Nephron (organoid): ENCODE data around the gene ACOXL.
"Not testable (repeated sequence)": the region's sequence is repeated elsewhere in the genome, so short reads cannot be mapped to it uniquely, and the experiment has no call there.

Experiments
- H3K27ac Mint-ChIP-seq, 3 experiments: 2 replicates each; pipeline ENCODE4 v1.8.0; 2020; ENCODE audit warnings: mixed read lengths in 3 of 3, mild to moderate bottlenecking in 2 of 3, moderate library complexity in 1 of 3
- H3K27me3 Mint-ChIP-seq: 2 replicates; pipeline ENCODE4 v1.8.0; 2021; ENCODE audit warnings: low read depth, mild to moderate bottlenecking, moderate library complexity, mixed read lengths
- H3K36me3 Mint-ChIP-seq: 2 replicates; pipeline ENCODE4 v1.8.0; 2020; ENCODE audit warnings: low read depth, mixed read lengths
- H3K4me1 Mint-ChIP-seq: 2 replicates; pipeline ENCODE4 v1.8.0; 2020; ENCODE audit warnings: mixed read lengths
- H3K4me3 Mint-ChIP-seq, 3 experiments: 2 replicates each; pipeline ENCODE4 v1.8.0; 2020; ENCODE audit warnings: mild to moderate bottlenecking in 3 of 3, mixed read lengths in 3 of 3, moderate library complexity in 2 of 3
- H3K9me3 Mint-ChIP-seq: 2 replicates; pipeline ENCODE4 v1.8.0; 2020; ENCODE audit warnings: mixed read lengths
- TF ChIP-seq, protein P1 (sequence below), 3 experiments: fragments of 200-600 bp; sonication (generic); IDR thresholded peaks; one replicate each; pipeline ENCODE4 v1.5.0; 2021; ENCODE audit warnings: antibody characterized with exemption in 3 of 3; ENCODE audit not compliant: unreplicated experiment in 3 of 3

Gene ACOXL

DNA sequence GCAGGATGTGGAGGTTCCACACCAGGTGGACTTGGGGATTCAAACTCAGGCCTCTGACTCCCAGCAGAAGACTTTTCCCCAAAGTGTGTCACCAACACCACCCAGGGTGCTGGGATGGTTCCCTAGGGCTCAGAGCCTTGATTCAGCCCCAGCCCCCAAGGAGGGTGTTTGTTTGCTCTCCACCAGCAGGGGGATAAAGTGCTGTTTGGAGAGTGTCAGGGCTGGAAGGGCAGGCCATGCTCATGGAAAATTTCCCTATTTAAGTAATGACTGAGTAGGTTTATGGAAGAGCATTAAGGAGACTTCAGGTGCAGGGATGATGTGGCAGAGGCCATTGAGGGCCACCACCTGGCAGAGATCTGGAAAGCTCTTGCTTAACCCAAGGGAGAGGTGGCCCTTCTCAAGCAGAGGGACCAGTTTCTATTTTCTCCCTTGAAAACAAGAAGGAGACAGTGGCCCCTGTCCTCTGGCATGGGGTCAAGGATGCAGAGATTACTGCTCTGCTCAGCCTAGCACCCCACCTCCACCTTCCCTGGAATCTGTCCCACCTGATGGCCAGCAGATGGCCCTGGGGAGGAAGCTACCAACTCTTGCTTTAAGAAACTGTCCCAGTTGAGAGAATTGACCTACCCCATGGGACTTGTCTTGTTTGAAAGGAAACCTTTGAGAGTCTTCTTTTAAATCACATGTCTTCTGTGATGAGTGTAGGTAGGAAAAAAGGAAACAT is 122.1 kb downstream of the ACOXL start:
- Mint-ChIP-seq H3K36me3 (no peaks in the 10 kb centered on the region), H3K27me3 (peaks cover 4% of the 10 kb centered on the region), H3K9me3 (no peaks in the 10 kb centered on the region), H3K4me1 (peaks cover 26% of the 10 kb centered on the region), H3K27ac (no peak overlapping the region), H3K4me3 (no peak overlapping the region)
- TF ChIP-seq, protein P1, sequence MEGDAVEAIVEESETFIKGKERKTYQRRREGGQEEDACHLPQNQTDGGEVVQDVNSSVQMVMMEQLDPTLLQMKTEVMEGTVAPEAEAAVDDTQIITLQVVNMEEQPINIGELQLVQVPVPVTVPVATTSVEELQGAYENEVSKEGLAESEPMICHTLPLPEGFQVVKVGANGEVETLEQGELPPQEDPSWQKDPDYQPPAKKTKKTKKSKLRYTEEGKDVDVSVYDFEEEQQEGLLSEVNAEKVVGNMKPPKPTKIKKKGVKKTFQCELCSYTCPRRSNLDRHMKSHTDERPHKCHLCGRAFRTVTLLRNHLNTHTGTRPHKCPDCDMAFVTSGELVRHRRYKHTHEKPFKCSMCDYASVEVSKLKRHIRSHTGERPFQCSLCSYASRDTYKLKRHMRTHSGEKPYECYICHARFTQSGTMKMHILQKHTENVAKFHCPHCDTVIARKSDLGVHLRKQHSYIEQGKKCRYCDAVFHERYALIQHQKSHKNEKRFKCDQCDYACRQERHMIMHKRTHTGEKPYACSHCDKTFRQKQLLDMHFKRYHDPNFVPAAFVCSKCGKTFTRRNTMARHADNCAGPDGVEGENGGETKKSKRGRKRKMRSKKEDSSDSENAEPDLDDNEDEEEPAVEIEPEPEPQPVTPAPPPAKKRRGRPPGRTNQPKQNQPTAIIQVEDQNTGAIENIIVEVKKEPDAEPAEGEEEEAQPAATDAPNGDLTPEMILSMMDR (IDR thresholded peaks at IDR 0.05; ENCODE audit: unreplicated experiment in 3 of 3), result peak in 1 of 3 experiments; percentile 30

DNA sequence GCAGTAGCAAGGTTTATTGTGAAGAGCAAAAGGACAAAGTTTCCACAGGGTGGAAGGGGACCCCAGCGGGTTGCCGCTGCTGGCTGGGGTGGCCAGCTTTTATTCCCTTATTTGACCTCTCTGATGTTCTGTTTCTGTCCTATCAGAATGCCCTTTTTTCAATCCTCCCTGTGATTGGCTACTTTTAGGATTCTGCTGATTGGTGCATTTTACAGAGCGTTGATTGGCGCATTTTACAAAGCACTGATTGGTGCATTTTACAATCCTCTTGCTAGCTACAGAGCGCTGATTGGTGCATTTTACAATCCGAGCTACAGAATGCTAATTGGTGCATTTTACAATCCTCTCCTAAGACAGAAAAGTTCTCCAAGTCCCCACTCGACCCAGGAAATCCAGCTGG is 123.5 kb downstream of the ACOXL start:
- not testable (repeated sequence) for H3K9me3 Mint-ChIP-seq, H3K27ac Mint-ChIP-seq, H3K27me3 Mint-ChIP-seq, H3K4me3 Mint-ChIP-seq, H3K36me3 Mint-ChIP-seq
- H3K4me1 Mint-ChIP-seq, result peaks cover 15% of the 10 kb centered on the region

DNA sequence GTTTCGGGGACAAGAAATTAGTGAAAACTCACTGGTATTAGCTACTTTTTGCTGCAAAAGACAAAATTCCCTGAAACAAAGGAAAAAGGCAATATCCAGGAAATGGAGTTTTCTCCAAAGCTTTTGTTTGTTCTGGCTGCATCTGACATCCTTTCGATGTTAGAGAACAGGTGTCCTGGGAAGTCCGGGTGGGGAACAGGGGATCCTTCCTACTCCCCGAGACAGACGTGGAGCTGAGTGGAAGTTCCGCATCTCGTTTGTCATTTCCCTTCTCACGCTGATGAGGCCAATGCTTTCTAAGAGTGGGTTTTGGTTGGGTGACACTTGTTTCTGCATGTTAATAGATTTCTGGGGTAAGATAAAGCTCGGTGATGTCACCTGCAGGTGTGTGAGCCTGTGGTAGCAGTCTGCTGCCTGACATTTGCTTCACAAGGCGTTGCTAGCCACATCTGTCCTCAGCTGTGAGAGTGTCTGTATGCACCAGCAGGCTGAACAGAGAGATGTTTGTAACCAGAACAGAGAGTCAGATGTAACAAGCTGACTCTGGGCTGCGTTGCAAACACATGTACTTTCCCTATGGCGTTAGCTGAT is 125.9 kb downstream of the ACOXL start:
- Mint-ChIP-seq H3K36me3 (no peaks in the 10 kb centered on the region), H3K27me3 (peaks cover 12% of the 10 kb centered on the region), H3K4me3 (no peak overlapping the region), H3K9me3 (no peaks in the 10 kb centered on the region), H3K27ac (peak overlapping the region in 2 of 3 experiments; percentile 29 to 39), H3K4me1 (peaks cover 18% of the 10 kb centered on the region)
- TF ChIP-seq, protein P1 (IDR thresholded peaks at IDR 0.05; ENCODE audit: unreplicated experiment in 3 of 3), result no peak

DNA sequence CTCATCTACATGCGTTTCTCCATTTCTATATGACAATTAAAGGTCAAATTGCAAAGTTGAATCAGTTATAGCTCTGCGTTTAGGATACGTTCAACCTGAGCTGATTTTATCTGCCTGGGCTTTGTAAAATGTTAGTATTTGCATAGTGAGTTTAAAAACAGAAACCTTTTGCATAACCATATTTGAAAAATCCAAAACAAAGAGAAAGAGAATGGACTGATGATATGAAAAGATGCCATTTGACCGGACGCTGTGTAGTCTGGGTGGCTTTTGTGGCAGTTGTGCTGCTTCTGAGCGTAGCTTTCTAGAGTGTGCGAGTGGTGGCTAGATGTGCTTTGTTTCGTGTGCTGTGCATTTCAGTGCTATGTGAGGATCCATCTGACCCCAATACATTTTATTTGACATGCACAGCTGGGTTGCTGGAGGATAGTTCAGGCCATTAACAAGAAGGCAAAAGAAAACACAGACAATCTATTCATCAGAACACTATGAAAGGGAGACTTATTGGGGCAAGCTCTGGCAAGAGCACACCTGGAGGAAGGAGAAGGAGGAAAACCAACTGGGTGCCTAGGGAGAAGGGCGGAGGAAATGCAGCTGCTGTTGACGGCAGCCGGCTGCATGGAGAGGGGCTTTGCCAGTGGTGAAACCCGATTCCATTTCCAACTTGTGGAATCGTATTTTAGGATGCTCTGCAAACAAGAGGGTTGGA is 126.8 kb downstream of the ACOXL start:
- peaks cover 18% of the 10 kb centered on the region for H3K4me1 Mint-ChIP-seq

GRCh38 chr2:110860630-110861029 is 128.3 kb downstream of the ACOXL start:
- TF ChIP-seq, protein P1 (IDR thresholded peaks at IDR 0.05; ENCODE audit: unreplicated experiment in 3 of 3), result no peak
- H3K36me3 Mint-ChIP-seq, result no peaks in the 10 kb centered on the region
- no peak overlapping the region for H3K4me3 Mint-ChIP-seq
- peaks cover 15% of the 10 kb centered on the region for H3K27me3 Mint-ChIP-seq
- peaks cover 18% of the 10 kb centered on the region for H3K4me1 Mint-ChIP-seq
- H3K27ac Mint-ChIP-seq, result peak overlapping the region in 1 of 3 experiments; percentile 92
- H3K9me3 Mint-ChIP-seq, result no peaks in the 10 kb centered on the region

More for the DNA sequence above, 126.8 kb downstream of the ACOXL start:
- Mint-ChIP-seq H3K9me3 (no peaks in the 10 kb centered on the region), H3K27me3 (peaks cover 12% of the 10 kb centered on the region), H3K27ac (peak overlapping the region in 2 of 3 experiments; percentile 11 to 67), H3K36me3 (no peaks in the 10 kb centered on the region), H3K4me3 (peak overlapping the region in 1 of 3 experiments; percentile 5)
- TF ChIP-seq, protein P1 (IDR thresholded peaks at IDR 0.05; ENCODE audit: unreplicated experiment in 3 of 3), result no peak

GRCh38 chr2:110861616-110862260 is 129.4 kb downstream of the ACOXL start:
- H3K9me3 Mint-ChIP-seq, result no peaks in the 10 kb centered on the region
- H3K4me1 Mint-ChIP-seq, result peaks cover 18% of the 10 kb centered on the region
- H3K36me3 Mint-ChIP-seq, result no peaks in the 10 kb centered on the region
- no peak overlapping the region for H3K4me3 Mint-ChIP-seq
- peaks cover 16% of the 10 kb centered on the region for H3K27me3 Mint-ChIP-seq
- TF ChIP-seq, protein P1 (IDR thresholded peaks at IDR 0.05; ENCODE audit: unreplicated experiment in 3 of 3), result no peak
- H3K27ac Mint-ChIP-seq, result peak overlapping the region in 2 of 3 experiments; percentile 63 to 92
